Lower lobe of right lung (tissue), 2 donors: ENCODE data around the gene FOXF1. TPM values are rescaled to one million over a fixed set of nuclear protein-coding genes. Genes with fewer than 3 reads are reported as not detected.

Experiments used
- ATAC-seq, 2 donors: fragments of 200-7000 bp; cut with Tn5 transposase; one replicate each; pipeline ENCODE4 v1.9.1; 2020 to 2022; ENCODE audit warnings: mild to moderate bottlenecking in 2 of 2, moderate library complexity in 2 of 2
- DNase-seq: peaks from one replicate; pipeline ENCODE4 v3.0.0-alpha.2; 2020
- H3K27ac ChIP-seq: fragments of 200-600 bp; one replicate; pipeline ENCODE4 v1.8.0; 2022
- H3K27me3 ChIP-seq: fragments of 200-600 bp; one replicate; pipeline ENCODE4 v1.8.0; 2022; ENCODE audit warnings: low read depth
- H3K36me3 ChIP-seq: fragments of 200-600 bp; one replicate; pipeline ENCODE4 v1.8.0; 2022; ENCODE audit warnings: mild to moderate bottlenecking
- H3K4me1 ChIP-seq: fragments of 200-600 bp; one replicate; pipeline ENCODE4 v1.8.0; 2022
- H3K4me3 ChIP-seq: fragments of 200-600 bp; one replicate; pipeline ENCODE4 v1.8.0; 2022; ENCODE audit warnings: mild to moderate bottlenecking
- H3K9me3 ChIP-seq: fragments of 200-600 bp; one replicate; pipeline ENCODE4 v1.8.0; 2022
- intact Hi-C: fragments of 100-400 bp; cut with DNase I; formaldehyde crosslinking; loops from one replicate; pipeline ENCODE4 v1.11.0; 2022
- total RNA-seq: library from RNA; stranded (reverse); fragmentation: NEBNext Ultra II Directional; extraction: Animal tissue kit (Norgen Biotek cat#: 25700); gene quantifications from one replicate; pipeline ENCODE4 v1.2.1, GENCODE V29; 2021
- TF ChIP-seq, protein P1 (sequence below): fragments of 200-600 bp; IDR thresholded peaks from one replicate; pipeline ENCODE4 v1.8.0; 2022; ENCODE audit warnings: antibody characterized with exemption, mild to moderate bottlenecking
- donor health status: DM: no; HTN: yes; CAD: no; lungs with severe emphysema.

Gene FOXF1
- total RNA-seq, 1 donor from 2014 or later = 31.2 TPM

DNA sequence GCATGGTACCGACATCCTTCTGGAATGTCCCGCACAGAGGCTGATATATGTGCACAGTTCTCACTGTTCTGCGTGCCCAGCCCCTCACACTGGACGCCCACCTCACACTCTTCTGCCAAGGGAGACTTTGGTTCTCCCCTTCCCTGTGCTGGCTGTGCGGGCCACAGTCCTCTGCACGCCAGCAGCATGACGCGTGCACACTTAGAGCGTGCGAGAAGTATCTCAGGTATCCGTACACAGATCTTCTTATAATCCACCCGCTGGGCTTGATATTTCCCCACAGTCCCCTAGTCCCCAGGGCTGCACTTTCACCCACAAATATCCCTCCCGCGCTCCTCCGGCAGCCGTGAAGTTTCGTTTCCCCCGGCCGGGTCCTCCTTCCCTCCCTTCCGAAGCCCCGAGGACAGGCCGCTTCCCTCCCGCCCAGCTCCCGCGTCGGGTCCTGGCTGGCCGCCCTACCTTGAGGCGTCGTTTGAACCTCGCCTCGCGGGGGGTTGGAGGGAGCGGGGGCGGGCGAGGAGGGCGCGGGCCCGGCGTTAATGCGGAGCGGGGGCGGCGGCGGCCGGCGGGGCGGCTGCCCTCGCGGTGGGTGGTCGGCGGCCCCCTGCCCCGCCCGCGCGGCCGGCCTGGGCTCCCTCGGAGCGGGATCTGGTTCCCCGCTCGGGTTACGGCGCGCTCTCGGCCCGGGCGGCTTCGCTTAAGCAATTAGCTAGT is 5.0 kb upstream of the FOXF1 start:
- no peak for DNase-seq
- H3K4me3 ChIP-seq = peak overlapping the region; percentile 66
- TF ChIP-seq, protein P1, sequence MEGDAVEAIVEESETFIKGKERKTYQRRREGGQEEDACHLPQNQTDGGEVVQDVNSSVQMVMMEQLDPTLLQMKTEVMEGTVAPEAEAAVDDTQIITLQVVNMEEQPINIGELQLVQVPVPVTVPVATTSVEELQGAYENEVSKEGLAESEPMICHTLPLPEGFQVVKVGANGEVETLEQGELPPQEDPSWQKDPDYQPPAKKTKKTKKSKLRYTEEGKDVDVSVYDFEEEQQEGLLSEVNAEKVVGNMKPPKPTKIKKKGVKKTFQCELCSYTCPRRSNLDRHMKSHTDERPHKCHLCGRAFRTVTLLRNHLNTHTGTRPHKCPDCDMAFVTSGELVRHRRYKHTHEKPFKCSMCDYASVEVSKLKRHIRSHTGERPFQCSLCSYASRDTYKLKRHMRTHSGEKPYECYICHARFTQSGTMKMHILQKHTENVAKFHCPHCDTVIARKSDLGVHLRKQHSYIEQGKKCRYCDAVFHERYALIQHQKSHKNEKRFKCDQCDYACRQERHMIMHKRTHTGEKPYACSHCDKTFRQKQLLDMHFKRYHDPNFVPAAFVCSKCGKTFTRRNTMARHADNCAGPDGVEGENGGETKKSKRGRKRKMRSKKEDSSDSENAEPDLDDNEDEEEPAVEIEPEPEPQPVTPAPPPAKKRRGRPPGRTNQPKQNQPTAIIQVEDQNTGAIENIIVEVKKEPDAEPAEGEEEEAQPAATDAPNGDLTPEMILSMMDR = no peak
- no peak for ATAC-seq
- intact Hi-C loops = no loop called here
- H3K4me1 ChIP-seq = peaks cover 22% of the 10 kb centered on the region
- no peaks in the 10 kb centered on the region for H3K36me3 ChIP-seq
- H3K27ac ChIP-seq = peak overlapping the region; percentile 89
- H3K9me3 ChIP-seq = no peaks in the 10 kb centered on the region
- H3K27me3 ChIP-seq = peaks cover 89% of the 10 kb centered on the region

DNA sequence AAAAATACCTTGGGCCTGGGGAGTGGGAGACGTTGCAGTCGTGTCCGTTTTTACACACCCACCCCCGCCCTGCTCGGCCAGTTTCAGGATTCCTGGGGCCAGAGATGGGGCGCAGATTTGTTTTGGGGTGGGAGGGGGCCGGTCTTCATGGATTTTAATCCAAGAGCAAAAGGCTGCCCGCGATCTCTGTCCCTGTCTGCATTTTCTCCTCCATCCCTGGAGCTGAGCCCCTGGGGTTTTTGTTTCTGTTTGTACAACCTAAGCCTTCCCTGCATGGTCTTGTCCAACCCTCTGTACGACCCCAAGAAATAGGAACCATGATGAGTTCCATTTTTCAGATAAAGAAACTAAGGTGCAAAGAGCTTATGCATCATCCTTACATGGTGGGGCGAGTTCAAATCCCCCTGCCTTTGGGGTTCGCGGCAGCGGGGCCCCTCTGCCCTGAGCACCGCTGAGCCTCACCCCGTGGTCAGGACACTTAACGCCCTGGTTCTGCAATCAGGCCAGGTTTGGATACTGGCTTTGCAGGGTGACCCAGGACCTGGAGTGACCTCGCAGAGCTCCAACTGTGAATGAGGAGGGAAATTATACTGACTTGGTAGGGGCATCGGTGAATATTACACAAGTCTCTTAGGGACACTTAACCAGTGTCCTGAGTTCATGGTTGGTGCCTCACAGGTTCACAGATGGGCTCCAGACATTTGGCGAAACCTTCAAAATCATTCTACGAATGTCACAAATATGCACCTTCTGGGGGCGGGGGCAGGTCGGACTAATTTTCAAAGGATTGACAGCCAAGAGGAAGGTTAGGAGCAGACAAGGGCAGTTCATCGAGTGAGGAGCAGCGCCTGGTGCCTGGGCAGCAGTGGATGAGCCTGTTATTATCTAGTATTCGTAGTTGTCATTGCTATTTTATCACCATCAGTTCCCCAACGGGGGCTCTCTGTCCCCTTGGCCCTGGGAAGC is 4.1 kb upstream of the FOXF1 start:
- peak overlapping the region; percentile 66 for H3K4me3 ChIP-seq
- no peaks in the 10 kb centered on the region for H3K36me3 ChIP-seq
- H3K9me3 ChIP-seq = no peaks in the 10 kb centered on the region
- peak overlapping the region; percentile 89 for H3K27ac ChIP-seq
- TF ChIP-seq, protein P1 = no peak
- ATAC-seq (no peak), DNase-seq (no peak)
- intact Hi-C loops = no loop called here
- peaks cover 22% of the 10 kb centered on the region for H3K4me1 ChIP-seq
- H3K27me3 ChIP-seq = peaks cover 86% of the 10 kb centered on the region

DNA sequence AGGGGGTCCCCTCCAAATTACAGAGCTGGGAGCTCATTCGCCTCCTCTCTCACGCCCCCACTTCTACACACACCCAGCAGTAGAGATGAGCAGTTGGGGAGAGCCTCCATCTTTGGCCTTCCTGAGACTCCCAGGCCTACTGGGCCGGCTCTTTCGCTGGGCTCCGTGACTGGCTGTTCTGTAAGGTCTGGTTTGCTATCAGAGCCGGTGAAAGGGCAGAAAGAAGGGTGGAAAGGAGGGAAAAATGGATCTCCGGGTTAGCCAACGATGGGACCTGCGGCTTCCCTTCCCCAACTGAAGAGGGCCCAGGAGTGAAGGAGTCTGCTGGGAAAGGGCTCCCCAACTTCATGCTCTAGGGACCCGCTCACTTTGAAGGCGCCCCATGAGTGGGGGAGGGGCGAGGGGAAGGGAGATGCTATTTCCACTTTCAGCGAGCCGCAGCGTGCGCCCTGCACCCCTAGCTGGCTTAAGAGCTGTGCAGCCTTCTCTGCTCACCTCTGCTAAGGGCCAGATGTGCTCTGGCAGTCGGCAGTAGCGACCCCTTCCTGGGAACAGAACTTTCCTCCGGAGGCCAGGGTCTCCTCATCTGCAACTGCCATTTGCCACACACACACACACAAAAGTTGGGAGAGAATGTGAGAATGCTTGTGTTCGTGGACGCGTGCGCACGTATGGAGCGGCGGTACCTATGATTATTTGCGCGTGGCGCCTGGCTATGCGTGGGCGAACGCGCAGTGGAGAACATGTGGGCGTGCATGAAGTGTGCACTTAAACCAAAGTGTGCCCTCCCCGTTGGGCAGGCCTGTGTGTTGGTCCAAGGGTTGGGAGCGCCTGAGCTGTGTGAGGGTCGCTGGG is 2.9 kb upstream of the FOXF1 start:
- TF ChIP-seq, protein P1 = no peak
- H3K27me3 ChIP-seq = peaks cover 88% of the 10 kb centered on the region
- ATAC-seq = no peak
- H3K27ac ChIP-seq = peak overlapping the region; percentile 89
- H3K4me1 ChIP-seq = peaks cover 22% of the 10 kb centered on the region
- DNase-seq = no peak
- H3K9me3 ChIP-seq = no peaks in the 10 kb centered on the region
- H3K4me3 ChIP-seq = peak overlapping the region; percentile 66
- no peaks in the 10 kb centered on the region for H3K36me3 ChIP-seq
- intact Hi-C loops = no loop called here

DNA sequence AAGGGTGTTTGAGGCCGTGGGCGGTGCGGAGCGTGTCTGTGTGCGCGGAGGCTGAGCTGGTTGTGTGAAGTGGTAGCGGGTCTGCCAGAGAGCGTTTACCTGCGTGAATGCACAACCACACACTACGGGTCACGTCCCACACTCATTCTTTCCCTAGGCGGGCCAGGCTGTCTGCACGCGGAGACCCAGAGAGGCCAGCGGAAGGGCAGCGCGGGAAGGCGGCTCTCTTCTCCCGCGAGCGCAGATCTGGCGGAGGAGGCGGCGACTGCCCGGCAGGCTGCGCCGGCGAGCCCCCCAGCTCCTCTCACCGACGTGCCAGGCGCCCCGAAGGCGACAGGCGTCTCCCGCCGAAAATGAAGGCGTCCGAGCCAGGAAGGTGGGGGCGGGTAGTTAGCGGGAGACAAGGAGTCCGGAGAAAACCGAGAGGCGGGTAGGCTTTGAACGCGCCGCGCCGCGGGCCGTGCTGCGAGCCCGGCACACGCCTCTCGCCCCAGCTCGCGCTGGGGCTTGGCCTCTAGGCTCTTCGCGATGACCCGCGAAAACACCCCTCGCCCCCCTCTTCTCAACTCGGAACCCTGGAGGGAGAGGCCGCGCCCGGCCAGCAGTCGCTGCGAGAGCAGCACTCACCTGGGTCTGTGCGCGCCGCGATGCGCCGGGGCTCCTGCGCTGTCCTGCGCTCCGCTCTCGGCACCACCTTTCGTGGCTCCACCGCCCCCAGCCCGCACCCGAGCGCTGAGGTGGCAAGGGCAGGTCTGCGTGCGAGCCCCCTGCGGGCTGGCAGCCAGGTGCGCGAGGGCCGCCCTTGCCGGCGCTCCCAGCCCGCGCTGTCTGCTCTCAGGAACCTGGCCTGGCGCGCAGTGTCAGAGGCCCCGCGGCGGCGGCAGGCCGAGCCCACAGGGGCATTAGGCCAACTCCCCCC is 2.0 kb upstream of the FOXF1 start:
- ATAC-seq (peak; percentile 29 to 41), DNase-seq (no peak)
- intact Hi-C loops = no loop called here
- peaks cover 89% of the 10 kb centered on the region for H3K27me3 ChIP-seq
- peak overlapping the region; percentile 66 for H3K4me3 ChIP-seq
- H3K4me1 ChIP-seq = peaks cover 22% of the 10 kb centered on the region
- peak overlapping the region; percentile 89 for H3K27ac ChIP-seq
- TF ChIP-seq, protein P1 = no peak
- H3K9me3 ChIP-seq = no peaks in the 10 kb centered on the region
- no peaks in the 10 kb centered on the region for H3K36me3 ChIP-seq
